Measurements from ENCODE around the gene GUCA1A. TPM values are rescaled to one million over a fixed set of nuclear protein-coding genes. Genes with fewer than 3 reads are reported as not detected.

The GUCA1A gene
- total RNA-seq, 4 donors from 2014 or later: not detected

GRCh38 chr6:42224222-42225028 is 51.3 kb downstream of the GUCA1A start:
- no peaks in the 10 kb centered on the region for H3K9me3 ChIP-seq
- no peaks in the 10 kb centered on the region for H3K36me3 ChIP-seq
- in situ Hi-C loops (cut with MboI; ENCODE audit: low sequenced_read_pairs in 4 of 4) (loop anchor here in 2 of 4 donors (10.0 to 25.0 kb wide), 2 partner anchors 300 to 312 kb away; partner anchors contain the start of genes BYSL (in 2 of the 2) and MED20 (in 2 of the 2)), intact Hi-C loops (cut with DNase I; ENCODE audit: low total_unique reads) (no loop called here)
- ATAC-seq: no peak
- H3K27ac ChIP-seq: no peak overlapping the region
- no peaks in the 10 kb centered on the region for H3K27me3 ChIP-seq
- no peaks in the 10 kb centered on the region for H3K4me1 ChIP-seq
- no peak for DNase-seq
- H3K4me3 ChIP-seq: no peak overlapping the region
- no peak for TF ChIP-seq POLR2A (IDR thresholded peaks at IDR 0.05)
- no peak for TF ChIP-seq CTCF (IDR thresholded peaks at IDR 0.05 in 4 of 5, conservative IDR thresholded peaks at IDR 0.05 in 1 of 5)

DNA sequence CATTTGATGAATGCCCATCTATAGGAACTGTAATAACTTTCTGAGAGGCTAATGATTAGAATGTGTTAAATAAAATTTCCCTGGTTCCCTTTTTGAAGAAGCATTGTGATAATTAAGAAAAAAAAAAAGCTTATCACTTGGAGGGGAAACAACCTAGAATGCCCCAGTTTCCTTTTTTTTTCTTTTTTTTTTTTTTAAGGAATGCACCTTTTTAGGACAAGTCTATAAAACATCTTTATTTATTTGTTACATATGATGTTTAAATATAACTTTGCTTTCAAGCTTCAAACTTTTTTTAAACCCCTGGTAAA is 51.8 kb downstream of the GUCA1A start:
- ATAC-seq (no peak), DNase-seq (no peak)
- Histone ChIP-seq H3K4me1 (no peaks in the 10 kb centered on the region), H3K4me3 (no peak overlapping the region), H3K27ac (no peak overlapping the region), H3K27me3 (no peaks in the 10 kb centered on the region), H3K9me3 (no peaks in the 10 kb centered on the region), H3K36me3 (no peaks in the 10 kb centered on the region)
- in situ Hi-C loops (cut with MboI; ENCODE audit: low sequenced_read_pairs in 4 of 4) (loop anchor here in 1 of 4 donors (10.0 kb wide), 1 partner anchor 300 kb away; the partner anchor contains the start of genes BYSL and MED20), intact Hi-C loops (cut with DNase I; ENCODE audit: low total_unique reads) (no loop called here)
- TF ChIP-seq POLR2A (IDR thresholded peaks at IDR 0.05): no peak

- H3K27ac ChIP-seq: no peak overlapping the region
- H3K27me3 ChIP-seq: no peaks in the 10 kb centered on the region
- no peaks in the 10 kb centered on the region for H3K9me3 ChIP-seq
- in situ Hi-C loops (cut with MboI; ENCODE audit: low sequenced_read_pairs in 4 of 4): loop anchor here in 1 of 4 donors (10.0 kb wide), 1 partner anchor 301 kb away; the partner anchor contains the start of genes BYSL and MED20
- H3K36me3 ChIP-seq: no peaks in the 10 kb centered on the region
- DNase-seq: no peak
- H3K4me3 ChIP-seq: no peak overlapping the region
- H3K4me1 ChIP-seq: no peaks in the 10 kb centered on the region
- TF ChIP-seq POLR2A (IDR thresholded peaks at IDR 0.05): no peak
- TF ChIP-seq CTCF (IDR thresholded peaks at IDR 0.05 in 4 of 5, conservative IDR thresholded peaks at IDR 0.05 in 1 of 5): no peak
- ATAC-seq: no peak
- intact Hi-C loops (cut with DNase I; ENCODE audit: low total_unique reads): no loop called here
These were observed 52.3 kb downstream of the GUCA1A start for GRCh38 chr6:42225419-42225818.

DNA sequence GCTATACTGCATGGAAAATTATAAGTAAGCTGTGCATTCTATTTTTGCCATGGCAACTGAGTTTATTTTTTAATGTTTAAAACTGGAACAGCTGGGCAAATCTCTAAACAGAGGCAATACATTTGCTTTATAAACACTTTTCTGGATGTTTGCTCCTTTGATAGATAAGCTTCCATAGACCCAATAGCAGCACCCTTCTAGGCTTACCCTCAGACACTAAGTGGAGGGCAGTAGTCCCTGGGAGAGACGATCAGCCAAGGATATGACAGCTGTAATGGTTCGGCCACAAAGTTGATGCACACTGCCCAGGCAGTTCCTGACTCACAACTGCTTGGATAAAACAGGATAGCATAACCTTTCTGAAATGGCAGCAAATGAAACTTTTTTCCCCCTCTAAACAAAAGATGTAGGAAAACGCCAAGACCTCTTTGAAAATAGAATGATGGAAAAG is 53.0 kb downstream of the GUCA1A start:
- Histone ChIP-seq H3K27ac (no peak overlapping the region), H3K9me3 (no peaks in the 10 kb centered on the region), H3K4me1 (no peaks in the 10 kb centered on the region), H3K4me3 (no peak overlapping the region), H3K36me3 (no peaks in the 10 kb centered on the region), H3K27me3 (no peaks in the 10 kb centered on the region)
- ATAC-seq (no peak), DNase-seq (no peak)
- intact Hi-C loops (cut with DNase I; ENCODE audit: low total_unique reads) (no loop called here), in situ Hi-C loops (cut with MboI; ENCODE audit: low sequenced_read_pairs in 4 of 4) (loop anchor here in 1 of 4 donors (10.0 kb wide), 1 partner anchor 301 kb away; the partner anchor contains the start of genes BYSL and MED20)
- TF ChIP-seq CTCF (IDR thresholded peaks at IDR 0.05 in 4 of 5, conservative IDR thresholded peaks at IDR 0.05 in 1 of 5) (no peak), POLR2A (IDR thresholded peaks at IDR 0.05) (no peak)

DNA sequence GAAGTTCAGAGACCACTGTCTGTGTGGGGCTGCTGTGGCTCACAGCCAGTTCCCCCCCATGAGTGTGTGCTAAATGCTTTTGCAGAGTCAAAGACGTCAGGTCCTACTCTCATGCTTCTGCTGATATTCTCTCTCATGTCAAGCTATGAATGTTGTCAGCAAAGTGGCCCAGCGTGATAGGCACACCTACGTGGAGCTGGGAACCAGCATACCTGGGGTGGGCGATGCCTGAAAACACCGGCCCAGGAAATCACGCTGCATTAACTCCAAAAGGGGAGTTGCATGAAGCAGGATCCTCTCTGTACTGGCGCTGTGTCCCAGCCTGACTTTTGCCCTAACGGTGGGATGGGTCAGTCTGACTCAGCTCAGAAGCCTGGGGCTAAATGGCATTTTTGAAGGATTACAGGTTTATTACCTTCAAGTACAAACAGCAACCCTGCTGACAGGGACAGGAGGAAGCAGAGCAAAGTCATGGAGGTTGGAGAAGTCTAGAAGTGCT is 53.5 kb downstream of the GUCA1A start:
- no peak overlapping the region for H3K27ac ChIP-seq
- H3K36me3 ChIP-seq: no peaks in the 10 kb centered on the region
- no peak for TF ChIP-seq POLR2A (IDR thresholded peaks at IDR 0.05)
- TF ChIP-seq CTCF (IDR thresholded peaks at IDR 0.05 in 4 of 5, conservative IDR thresholded peaks at IDR 0.05 in 1 of 5): no peak
- H3K4me1 ChIP-seq: no peaks in the 10 kb centered on the region
- DNase-seq (no peak), ATAC-seq (no peak)
- no peak overlapping the region for H3K4me3 ChIP-seq
- no peaks in the 10 kb centered on the region for H3K27me3 ChIP-seq
- no peaks in the 10 kb centered on the region for H3K9me3 ChIP-seq
- intact Hi-C loops (cut with DNase I; ENCODE audit: low total_unique reads): no loop called here
- in situ Hi-C loops (cut with MboI; ENCODE audit: low sequenced_read_pairs in 4 of 4): loop anchor here in 1 of 4 donors (10.0 kb wide), 1 partner anchor 302 kb away; the partner anchor contains the start of genes BYSL and MED20

All from gastrocnemius medialis (tissue), 4 donors.